KOPT-K1 (cell line): ENCODE results near the gene DOC2A.
"Not testable (repeated sequence)": the region's sequence is repeated elsewhere in the genome, so short reads cannot be mapped to it uniquely, and the experiment has no call there.

Source experiments
- H3K27ac ChIP-seq: fragments of 200-600 bp; sonication (generic); 2 replicates; pipeline ENCODE4 v1.5.1; 2016; ENCODE audit warnings: antibody characterized with exemption, mild to moderate bottlenecking, low read depth, low read length; ENCODE audit not compliant: poor library complexity, severe bottlenecking
- H3K36me3 ChIP-seq: fragments of 200-600 bp; sonication (generic); 2 replicates; pipeline ENCODE4 v1.5.1; 2017; ENCODE audit warnings: antibody characterized with exemption, mild to moderate bottlenecking, low read length, moderate library complexity; ENCODE audit not compliant: insufficient read depth
- H3K9me3 ChIP-seq: fragments of 200-600 bp; sonication (generic); 2 replicates; pipeline ENCODE4 v1.5.1; 2017; ENCODE audit warnings: antibody characterized with exemption, low read length, mild to moderate bottlenecking; ENCODE audit not compliant: insufficient read depth, poor library complexity, severe bottlenecking

The DOC2A gene

DNA sequence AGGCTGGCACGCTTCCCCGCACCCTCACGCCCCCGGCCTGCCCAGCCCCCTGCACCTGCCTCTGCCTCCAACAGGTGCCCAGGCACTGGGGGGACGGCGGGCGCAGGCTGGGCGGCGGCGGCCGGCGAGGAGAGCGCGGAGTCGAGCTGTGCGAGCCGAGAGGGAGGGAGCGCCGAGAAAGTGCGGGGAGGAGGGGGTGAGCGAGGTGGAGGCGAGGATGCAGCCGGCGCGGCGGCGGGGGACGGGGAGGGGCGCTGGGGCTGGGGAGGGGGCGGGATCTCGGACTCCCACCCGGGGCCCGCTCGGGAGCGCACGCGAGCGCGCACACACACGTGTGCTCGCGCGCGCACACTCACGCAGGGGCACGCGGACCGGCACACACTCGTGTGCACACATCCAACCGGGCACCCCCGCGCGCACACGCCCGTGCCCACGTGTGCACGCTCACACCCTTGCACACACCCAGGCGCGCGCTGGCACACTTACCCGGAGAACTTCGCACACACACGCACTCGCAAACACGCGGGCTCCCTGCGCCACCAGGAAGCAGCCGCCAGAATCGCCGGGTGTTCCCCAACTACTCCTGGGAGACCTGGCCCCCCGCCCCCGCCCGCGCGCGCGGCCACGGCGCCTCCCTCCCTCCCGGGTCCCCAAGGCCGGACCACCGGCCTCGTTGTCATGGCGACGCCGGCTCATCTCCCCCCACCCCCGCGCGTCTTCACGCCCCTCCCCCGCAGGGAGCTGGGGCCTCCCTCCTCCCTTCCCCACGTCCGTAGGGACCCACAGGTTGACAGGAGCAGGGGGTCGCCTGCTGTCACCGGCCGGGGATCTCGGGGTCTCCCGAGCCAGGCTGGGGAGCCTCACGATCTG, at the start of gene DOC2A:
TSS of gene DOC2A (minus strand) at position 184 of the 870 bp plus-strand sequence. CDS start 805 bp downstream, outside the sequence.
- peak within 1 kb of the TSS; percentile 38 for H3K27ac ChIP-seq
- 0 out of 2 replicates have a peak, but pooled peaks cover 3% of the 10 kb centered on the region for H3K36me3 ChIP-seq
- no peaks in the 10 kb centered on the region for H3K9me3 ChIP-seq

DNA sequence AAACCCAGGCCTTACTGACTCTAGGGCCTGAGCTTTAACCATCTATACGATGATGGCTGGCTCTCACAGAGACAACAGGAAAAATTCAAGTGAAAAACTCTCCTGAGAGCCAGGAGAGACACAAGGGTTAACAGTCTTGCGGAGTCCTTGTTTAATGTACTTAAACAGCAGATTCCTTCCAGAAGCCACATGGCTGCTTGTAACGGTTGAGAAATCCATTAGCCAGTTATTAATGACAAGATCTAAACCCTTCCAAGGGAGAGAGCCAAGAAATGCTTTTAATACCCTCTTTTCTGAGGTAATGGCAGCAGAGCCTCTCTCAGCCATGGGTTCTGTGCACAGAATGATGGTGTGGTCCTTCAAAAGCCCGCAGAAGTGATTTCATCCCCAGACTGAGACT, 49.5 kb upstream of the DOC2A start:
- Histone ChIP-seq H3K9me3 (no peaks in the 10 kb centered on the region), H3K36me3 (no peaks in the 10 kb centered on the region), H3K27ac (no peak overlapping the region)

DNA sequence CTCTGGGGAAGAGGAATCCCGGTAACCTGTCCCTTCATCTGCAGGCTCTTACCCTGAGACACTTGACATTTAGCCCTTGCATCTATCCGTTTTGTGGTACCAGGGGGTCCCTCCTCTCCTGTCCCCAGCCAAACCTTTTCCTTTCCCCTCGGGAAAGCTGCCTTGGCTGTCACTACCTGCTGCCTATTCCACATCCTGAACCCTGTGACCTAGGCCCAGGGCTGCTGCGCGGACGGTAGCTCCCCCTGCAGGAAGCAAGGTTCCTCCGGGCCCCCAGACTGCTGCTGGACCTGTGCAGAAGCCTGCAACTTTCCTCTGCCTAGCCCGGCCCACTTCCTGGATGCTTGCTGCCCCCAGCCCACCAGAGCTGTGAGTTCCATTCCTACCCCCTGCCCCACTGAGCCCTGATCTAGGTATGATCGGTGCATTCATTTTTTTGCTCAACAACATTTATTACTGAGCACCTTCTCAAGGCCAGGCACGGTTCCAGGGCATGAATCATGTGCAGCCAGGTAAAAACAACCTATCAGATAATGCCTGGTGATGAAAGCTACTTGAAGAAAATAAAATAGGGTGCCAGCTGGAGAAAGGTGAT, 44.2 kb upstream of the DOC2A start:
- Histone ChIP-seq H3K36me3 (no peaks in the 10 kb centered on the region), H3K27ac (peak overlapping the region; percentile 18), H3K9me3 (no peaks in the 10 kb centered on the region)

DNA sequence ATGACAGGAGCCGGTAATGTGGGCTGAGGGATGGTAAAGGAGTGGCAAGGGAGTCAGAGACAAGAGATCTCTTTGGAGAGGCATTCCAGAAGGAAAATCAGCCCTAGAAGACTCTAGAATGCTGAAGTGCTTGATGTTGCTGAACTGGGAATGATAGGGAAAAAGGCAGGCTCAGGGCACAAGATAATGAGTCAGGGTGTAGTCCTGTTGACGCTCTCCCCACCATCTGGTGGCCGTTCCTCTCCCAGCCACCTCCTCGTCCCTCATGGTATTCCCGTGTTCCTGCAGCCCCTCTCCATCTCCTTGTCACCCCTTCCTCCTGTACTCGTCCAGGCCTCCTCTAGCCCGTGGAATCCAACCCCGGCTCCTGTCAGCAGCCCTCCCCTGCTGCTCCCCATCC, 43.6 kb upstream of the DOC2A start:
- Histone ChIP-seq H3K27ac (peak overlapping the region; percentile 18), H3K9me3 (no peaks in the 10 kb centered on the region), H3K36me3 (no peaks in the 10 kb centered on the region)

DNA sequence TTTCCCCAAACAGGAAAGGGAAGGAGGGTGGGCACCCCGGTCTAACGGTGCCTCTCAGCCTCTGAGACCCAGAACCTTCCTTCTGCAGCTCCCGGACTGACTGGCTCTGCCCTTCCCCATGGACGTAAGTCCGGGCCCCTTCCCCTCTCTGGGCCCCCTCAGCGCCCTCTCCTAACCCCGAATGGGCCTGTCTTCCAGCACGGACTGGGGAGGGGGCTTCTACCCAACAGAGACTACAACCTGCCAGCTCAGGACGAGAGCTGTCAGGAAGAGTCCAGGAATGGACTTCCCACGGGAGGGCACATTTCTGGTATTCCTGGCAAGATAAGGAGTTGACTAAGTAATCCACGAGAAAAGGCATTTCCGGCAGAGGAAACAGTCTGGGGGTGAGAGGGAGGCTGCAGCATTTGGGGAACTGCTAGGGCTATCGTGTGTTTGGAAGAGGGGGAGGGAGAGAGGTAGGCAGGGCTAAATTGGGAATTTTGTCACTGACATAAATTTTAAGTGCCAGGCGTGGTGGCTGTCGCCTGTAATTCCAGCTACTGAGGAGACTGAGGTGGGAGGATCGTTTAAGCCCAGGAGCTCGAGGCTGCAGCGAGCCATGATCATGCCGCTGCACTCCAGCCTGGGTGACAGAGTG, 42.7 kb upstream of the DOC2A start:
- H3K36me3 ChIP-seq: no peaks in the 10 kb centered on the region
- H3K9me3 ChIP-seq: no peaks in the 10 kb centered on the region
- peak overlapping the region; percentile 92 for H3K27ac ChIP-seq

DNA sequence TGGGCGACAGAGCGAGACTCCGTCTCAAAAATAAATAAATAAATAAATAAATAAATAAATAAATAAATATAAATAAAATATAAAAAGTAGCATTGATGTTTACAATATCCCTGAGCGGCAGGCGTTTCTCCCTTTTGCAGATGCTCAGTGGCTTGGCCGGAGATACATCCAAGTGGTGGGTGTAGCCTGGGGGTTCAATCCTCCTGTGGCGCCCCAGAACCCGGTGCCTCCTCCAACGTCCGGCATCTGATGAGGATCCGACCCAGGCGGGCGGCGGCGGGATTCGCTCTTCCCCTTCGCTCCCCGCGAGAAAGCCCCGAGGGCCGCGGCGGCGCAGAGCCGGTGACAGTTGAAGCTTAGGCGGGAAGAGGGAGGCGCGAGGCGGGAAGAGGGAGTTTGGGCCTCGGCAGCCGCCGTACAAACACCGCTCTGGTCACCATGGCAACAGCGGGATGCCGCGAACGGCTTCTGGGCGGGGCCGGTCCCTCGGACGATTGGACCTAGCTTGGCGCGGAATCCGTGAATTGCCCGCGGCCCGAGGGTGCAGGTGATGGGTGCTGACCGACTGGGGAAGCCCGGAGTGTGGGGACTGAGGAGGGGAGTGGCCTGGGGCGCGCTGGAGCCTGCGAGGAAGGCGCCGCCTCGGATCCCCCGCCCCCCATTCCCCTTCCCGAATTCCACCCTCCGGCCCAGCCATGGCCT, 42.0 kb upstream of the DOC2A start:
- Histone ChIP-seq H3K36me3 (no peaks in the 10 kb centered on the region), H3K9me3 (no peaks in the 10 kb centered on the region), H3K27ac (peak overlapping the region; percentile 92)

DNA sequence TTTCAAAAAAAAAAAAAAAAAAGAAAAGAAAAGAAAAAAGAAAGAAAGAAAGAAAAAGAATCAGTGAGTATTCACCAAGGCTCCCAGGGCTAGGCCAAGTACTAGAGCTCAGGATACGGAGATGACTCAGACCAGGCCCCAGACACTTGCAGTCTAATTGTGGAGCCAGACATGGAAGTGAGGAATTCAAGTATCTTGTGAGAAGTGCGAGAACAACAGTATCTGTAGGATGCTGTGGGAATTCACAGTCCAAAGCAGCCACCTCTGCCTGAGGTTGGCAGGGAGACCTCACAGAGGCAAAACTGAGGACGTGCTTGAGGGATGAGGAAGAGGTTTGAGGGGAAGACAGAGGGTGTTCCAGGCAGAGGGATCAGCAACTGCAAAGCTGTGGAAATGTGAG, 40.7 kb upstream of the DOC2A start:
- Histone ChIP-seq H3K36me3 (no peaks in the 10 kb centered on the region), H3K27ac (peak overlapping the region; percentile 92), H3K9me3 (no peaks in the 10 kb centered on the region)

DNA sequence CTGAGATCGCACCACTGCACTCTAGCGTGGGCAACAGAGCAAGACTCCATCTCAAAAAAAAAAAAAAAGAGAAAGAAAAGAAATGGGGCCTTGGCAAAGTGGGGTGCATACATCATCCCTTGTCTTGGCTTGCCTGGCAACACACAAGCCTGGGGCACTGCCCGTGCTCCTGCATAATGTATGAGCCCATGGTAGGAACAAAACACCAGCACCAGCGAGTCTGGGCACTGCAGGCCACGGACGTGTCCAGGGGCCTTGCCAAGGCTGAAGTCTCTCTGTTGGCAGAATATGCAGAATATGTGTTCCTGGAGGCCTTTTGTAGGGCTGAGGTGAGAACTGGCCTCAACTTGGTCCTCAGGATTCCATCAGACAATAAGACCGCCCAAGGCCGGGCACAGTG, 39.0 kb upstream of the DOC2A start:
- no peak overlapping the region for H3K27ac ChIP-seq
- no peaks in the 10 kb centered on the region for H3K9me3 ChIP-seq
- no peaks in the 10 kb centered on the region for H3K36me3 ChIP-seq

DNA sequence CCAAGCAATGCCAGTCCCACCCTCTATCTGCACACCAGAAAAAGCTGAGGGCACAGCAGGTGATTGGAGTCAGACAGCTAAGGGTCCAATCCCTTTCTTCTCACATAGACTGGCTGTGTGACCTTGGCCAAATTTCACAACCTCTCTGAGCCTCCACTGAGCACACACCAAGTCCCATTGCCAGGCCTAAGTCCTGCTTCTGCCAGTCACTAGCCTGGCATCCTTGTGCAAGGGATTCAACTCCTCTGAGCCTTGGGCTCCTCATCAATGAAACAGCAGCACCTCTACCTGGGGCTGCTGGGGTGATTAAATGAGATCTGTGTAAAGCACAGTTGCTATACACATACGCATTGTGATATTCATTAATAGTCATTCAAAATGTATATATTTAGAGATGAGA, 35.8 kb upstream of the DOC2A start:
- Histone ChIP-seq H3K27ac (no peak overlapping the region), H3K36me3 (no peaks in the 10 kb centered on the region), H3K9me3 (no peaks in the 10 kb centered on the region)

DNA sequence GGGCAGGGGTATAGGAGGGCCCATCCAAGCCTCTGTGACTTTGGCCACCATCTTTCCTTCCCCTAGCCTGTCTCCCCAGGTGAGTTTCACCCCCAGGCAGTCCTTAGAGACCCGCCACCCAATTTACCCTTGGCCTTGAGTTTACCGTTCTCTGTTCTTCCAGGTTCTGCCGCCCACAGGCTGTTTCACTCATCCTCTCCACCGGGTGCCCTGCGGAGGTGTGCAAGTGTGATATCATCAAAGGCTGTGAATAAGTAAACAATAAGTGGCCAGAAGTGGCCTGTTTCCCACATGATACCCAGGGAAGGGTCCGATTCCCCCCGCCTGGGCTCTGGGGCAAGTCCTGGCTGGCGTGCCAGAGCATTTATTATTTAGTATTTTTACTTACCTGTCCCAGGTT, 35.4 kb upstream of the DOC2A start:
- Histone ChIP-seq H3K36me3 (no peaks in the 10 kb centered on the region), H3K27ac (no peak overlapping the region), H3K9me3 (no peaks in the 10 kb centered on the region)

DNA sequence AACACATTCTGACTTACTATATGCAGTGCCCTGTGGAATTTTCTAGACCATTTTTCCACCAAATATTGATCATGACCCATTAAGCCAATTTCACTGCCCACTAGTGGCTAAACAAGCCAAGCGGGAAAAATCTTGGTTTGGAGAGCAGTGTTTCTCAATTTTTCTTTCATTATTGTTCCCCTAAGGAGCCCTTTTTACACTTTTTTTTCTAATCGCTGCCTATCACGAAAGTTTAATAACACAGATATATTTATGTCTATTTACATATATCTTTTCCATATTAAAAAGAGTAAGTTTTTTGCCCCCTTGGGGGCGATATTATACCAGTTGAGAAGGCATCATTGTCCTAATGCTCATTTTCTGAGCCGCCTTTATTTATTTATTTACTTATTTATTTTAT, 31.0 kb upstream of the DOC2A start:
- H3K9me3 ChIP-seq: no peaks in the 10 kb centered on the region
- no peak overlapping the region for H3K27ac ChIP-seq
- no peaks in the 10 kb centered on the region for H3K36me3 ChIP-seq

DNA sequence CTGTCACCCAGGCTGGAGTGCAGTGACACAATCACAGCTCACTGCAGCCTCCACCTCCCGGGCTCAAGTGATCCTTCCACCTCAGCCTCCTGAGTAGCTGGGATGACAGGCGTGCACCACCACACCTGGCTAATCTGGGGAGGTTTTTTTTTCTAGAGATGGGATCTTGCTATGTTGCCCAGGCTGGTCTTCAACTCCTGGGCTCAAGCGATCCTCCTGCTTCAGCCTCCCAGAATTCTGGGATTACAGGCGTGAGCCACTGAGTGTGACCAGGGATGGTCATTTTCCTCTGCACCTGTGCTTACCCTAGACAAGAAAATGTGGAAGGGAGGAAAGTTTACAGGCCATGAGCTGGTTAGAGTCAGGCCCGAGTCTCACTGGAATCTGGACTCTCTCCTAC, 29.9 kb upstream of the DOC2A start:
- not testable (repeated sequence) for H3K9me3 ChIP-seq, H3K36me3 ChIP-seq, H3K27ac ChIP-seq

DNA sequence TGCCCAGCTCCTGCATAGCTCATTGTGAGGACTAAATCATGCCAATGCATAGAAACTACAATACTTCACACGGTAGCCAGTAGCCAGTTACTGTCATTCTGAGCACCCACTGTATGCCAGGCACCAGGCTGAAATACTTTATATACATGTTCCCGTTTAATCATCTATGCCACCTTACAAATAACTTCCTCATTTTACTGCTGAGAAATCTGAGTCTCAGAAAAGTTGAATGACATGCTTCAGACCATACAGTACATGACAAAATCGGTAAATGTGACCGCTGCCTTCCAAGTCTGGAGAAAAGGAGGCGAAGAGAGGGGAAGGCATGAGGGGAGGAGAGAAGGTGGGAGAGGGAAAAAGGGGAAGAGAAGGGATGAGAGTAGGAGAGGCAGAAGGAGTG, 29.4 kb upstream of the DOC2A start:
- Histone ChIP-seq H3K36me3 (no peaks in the 10 kb centered on the region), H3K9me3 (no peaks in the 10 kb centered on the region), H3K27ac (no peak overlapping the region)

DNA sequence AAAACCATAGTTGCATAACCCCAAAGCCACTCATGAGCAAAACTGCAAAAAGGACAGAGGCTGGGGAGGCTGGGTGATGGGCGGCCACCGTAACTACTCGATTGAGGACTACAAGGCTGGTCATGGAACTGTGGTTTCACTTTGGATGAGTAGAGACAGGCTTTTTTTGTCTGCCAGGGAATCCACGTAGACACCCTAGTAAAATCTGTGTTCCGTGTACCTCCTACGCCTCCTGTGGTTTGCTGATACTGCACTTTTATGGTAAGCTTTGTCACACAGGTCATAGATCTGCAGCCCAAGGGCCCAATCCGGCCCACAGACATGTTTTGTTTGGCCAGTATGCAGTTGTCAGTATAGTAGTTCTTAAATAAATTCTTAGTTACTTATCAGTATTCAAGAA, 22.4 kb upstream of the DOC2A start:
- Histone ChIP-seq H3K9me3 (no peaks in the 10 kb centered on the region), H3K36me3 (no peaks in the 10 kb centered on the region), H3K27ac (no peak overlapping the region)
